Measurements from ENCODE around the gene SCMH1.

DNA sequence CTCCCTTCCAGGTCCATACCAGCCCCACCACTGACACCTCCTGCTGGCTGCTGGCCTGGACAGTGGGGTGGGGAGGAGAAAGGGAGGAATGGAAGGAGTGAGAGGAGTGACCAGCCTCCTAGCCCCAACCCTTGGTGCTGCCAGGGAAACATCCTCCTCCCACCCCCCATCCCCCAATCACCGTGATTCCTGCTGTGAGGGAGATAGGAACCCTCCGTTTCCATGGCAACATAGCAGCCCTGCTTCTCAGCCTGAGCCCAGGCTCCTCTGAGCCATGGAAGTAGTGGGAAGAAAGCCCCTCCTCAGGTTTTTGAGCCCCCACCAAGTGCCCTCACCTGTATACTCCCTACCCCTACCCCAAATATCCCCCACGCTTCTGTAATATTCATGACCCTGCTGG is 44.4 kb upstream of the SCMH1 start:
- TF ChIP-seq, protein P1, sequence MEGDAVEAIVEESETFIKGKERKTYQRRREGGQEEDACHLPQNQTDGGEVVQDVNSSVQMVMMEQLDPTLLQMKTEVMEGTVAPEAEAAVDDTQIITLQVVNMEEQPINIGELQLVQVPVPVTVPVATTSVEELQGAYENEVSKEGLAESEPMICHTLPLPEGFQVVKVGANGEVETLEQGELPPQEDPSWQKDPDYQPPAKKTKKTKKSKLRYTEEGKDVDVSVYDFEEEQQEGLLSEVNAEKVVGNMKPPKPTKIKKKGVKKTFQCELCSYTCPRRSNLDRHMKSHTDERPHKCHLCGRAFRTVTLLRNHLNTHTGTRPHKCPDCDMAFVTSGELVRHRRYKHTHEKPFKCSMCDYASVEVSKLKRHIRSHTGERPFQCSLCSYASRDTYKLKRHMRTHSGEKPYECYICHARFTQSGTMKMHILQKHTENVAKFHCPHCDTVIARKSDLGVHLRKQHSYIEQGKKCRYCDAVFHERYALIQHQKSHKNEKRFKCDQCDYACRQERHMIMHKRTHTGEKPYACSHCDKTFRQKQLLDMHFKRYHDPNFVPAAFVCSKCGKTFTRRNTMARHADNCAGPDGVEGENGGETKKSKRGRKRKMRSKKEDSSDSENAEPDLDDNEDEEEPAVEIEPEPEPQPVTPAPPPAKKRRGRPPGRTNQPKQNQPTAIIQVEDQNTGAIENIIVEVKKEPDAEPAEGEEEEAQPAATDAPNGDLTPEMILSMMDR (IDR thresholded peaks at IDR 0.05), result no peak
- TF ChIP-seq, protein P2, sequence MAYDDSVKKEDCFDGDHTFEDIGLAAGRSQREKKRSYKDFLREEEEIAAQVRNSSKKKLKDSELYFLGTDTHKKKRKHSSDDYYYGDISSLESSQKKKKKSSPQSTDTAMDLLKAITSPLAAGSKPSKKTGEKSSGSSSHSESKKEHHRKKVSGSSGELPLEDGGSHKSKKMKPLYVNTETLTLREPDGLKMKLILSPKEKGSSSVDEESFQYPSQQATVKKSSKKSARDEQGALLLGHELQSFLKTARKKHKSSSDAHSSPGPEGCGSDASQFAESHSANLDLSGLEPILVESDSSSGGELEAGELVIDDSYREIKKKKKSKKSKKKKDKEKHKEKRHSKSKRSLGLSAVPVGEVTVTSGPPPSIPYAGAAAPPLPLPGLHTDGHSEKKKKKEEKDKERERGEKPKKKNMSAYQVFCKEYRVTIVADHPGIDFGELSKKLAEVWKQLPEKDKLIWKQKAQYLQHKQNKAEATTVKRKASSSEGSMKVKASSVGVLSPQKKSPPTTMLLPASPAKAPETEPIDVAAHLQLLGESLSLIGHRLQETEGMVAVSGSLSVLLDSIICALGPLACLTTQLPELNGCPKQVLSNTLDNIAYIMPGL (CRISPR knock-in tag; IDR thresholded peaks at IDR 0.05), result no peak
- TF ChIP-seq NFYB (CRISPR knock-in tag; conservative IDR thresholded peaks at IDR 0.05; ENCODE audit: low read depth) (no peak), JUN (CRISPR knock-in tag; IDR thresholded peaks at IDR 0.05) (no peak), FOXP1 (CRISPR knock-in tag; IDR thresholded peaks at IDR 0.05; ENCODE audit: borderline replicate concordance) (no peak)
- TF ChIP-seq, protein P3, sequence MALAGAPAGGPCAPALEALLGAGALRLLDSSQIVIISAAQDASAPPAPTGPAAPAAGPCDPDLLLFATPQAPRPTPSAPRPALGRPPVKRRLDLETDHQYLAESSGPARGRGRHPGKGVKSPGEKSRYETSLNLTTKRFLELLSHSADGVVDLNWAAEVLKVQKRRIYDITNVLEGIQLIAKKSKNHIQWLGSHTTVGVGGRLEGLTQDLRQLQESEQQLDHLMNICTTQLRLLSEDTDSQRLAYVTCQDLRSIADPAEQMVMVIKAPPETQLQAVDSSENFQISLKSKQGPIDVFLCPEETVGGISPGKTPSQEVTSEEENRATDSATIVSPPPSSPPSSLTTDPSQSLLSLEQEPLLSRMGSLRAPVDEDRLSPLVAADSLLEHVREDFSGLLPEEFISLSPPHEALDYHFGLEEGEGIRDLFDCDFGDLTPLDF (CRISPR knock-in tag; IDR thresholded peaks at IDR 0.05), result no peak
- TF ChIP-seq, protein P4, sequence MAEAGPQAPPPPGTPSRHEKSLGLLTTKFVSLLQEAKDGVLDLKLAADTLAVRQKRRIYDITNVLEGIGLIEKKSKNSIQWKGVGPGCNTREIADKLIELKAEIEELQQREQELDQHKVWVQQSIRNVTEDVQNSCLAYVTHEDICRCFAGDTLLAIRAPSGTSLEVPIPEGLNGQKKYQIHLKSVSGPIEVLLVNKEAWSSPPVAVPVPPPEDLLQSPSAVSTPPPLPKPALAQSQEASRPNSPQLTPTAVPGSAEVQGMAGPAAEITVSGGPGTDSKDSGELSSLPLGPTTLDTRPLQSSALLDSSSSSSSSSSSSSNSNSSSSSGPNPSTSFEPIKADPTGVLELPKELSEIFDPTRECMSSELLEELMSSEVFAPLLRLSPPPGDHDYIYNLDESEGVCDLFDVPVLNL (CRISPR knock-in tag; IDR thresholded peaks at IDR 0.05; ENCODE audit: borderline replicate concordance, low read depth), result no peak
- TF ChIP-seq, protein P5, sequence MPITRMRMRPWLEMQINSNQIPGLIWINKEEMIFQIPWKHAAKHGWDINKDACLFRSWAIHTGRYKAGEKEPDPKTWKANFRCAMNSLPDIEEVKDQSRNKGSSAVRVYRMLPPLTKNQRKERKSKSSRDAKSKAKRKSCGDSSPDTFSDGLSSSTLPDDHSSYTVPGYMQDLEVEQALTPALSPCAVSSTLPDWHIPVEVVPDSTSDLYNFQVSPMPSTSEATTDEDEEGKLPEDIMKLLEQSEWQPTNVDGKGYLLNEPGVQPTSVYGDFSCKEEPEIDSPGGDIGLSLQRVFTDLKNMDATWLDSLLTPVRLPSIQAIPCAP (CRISPR knock-in tag; IDR thresholded peaks at IDR 0.05), result no peak
